T-helper 1 cell treated with Interleukin-12 subunit alpha and Interleukin-12 subunit beta and Interleukin-4 antibody, amounts not matched to agents 30 μg/mL and 1 μg/mL, for 36 hours (primary cell): ENCODE measurements around the gene BAIAP2L2.
"Not testable (repeated sequence)": the region's sequence is repeated elsewhere in the genome, so short reads cannot be mapped to it uniquely, and the experiment has no call there.

Source experiments
- H3K27ac Mint-ChIP-seq: one replicate; pipeline ENCODE4 v1.8.0; 2021; ENCODE audit warnings: mild to moderate bottlenecking, mixed read lengths
- H3K27me3 Mint-ChIP-seq: one replicate; pipeline ENCODE4 v1.8.0; 2021; ENCODE audit warnings: low read depth, mixed read lengths
- H3K36me3 Mint-ChIP-seq: one replicate; pipeline ENCODE4 v1.8.0; 2021; ENCODE audit warnings: low read depth, mixed read lengths
- H3K4me1 Mint-ChIP-seq: one replicate; pipeline ENCODE4 v1.8.0; 2021; ENCODE audit warnings: low read depth, mixed read lengths
- H3K4me3 Mint-ChIP-seq: one replicate; pipeline ENCODE4 v1.8.0; 2021; ENCODE audit warnings: mild to moderate bottlenecking, moderate library complexity, mixed read lengths
- H3K9me3 Mint-ChIP-seq: one replicate; pipeline ENCODE4 v1.8.0; 2021; ENCODE audit warnings: mixed read lengths

The BAIAP2L2 gene

GRCh38 chr22:38120359-38121110, 10.1 kb upstream of the BAIAP2L2 start:
- no peaks in the 10 kb centered on the region for H3K27me3 Mint-ChIP-seq
- no peaks in the 10 kb centered on the region for H3K9me3 Mint-ChIP-seq
- peaks cover 4% of the 10 kb centered on the region for H3K36me3 Mint-ChIP-seq
- H3K27ac Mint-ChIP-seq = no peak overlapping the region
- no peak overlapping the region for H3K4me3 Mint-ChIP-seq
- peaks cover 10% of the 10 kb centered on the region for H3K4me1 Mint-ChIP-seq

GRCh38 chr22:38118747-38119146, 8.3 kb upstream of the BAIAP2L2 start:
- not testable (repeated sequence) for H3K27me3 Mint-ChIP-seq, H3K27ac Mint-ChIP-seq, H3K36me3 Mint-ChIP-seq, H3K4me1 Mint-ChIP-seq, H3K4me3 Mint-ChIP-seq, H3K9me3 Mint-ChIP-seq

GRCh38 chr22:38118182-38118581, 7.7 kb upstream of the BAIAP2L2 start:
- Mint-ChIP-seq H3K27ac (no peak overlapping the region), H3K4me1 (peaks cover 6% of the 10 kb centered on the region), H3K27me3 (no peaks in the 10 kb centered on the region), H3K4me3 (no peak overlapping the region), H3K36me3 (peaks cover 4% of the 10 kb centered on the region), H3K9me3 (no peaks in the 10 kb centered on the region)

GRCh38 chr22:38117556-38117955, 7.1 kb upstream of the BAIAP2L2 start:
- not testable (repeated sequence) for H3K4me3 Mint-ChIP-seq, H3K4me1 Mint-ChIP-seq, H3K27me3 Mint-ChIP-seq, H3K36me3 Mint-ChIP-seq, H3K9me3 Mint-ChIP-seq, H3K27ac Mint-ChIP-seq

GRCh38 chr22:38115423-38116205, 5.1 kb upstream of the BAIAP2L2 start:
- Mint-ChIP-seq H3K9me3 (no peaks in the 10 kb centered on the region), H3K4me1 (peaks cover 2% of the 10 kb centered on the region), H3K36me3 (peaks cover 4% of the 10 kb centered on the region), H3K27me3 (no peaks in the 10 kb centered on the region), H3K27ac (no peak overlapping the region), H3K4me3 (no peak overlapping the region)

- no peak overlapping the region for H3K4me3 Mint-ChIP-seq
Measured at GRCh38 chr22:38114484-38115398, 4.3 kb upstream of the BAIAP2L2 start.

GRCh38 chr22:38112381-38112780, 1.9 kb upstream of the BAIAP2L2 start:
- Mint-ChIP-seq H3K4me3 (no peak overlapping the region), H3K9me3 (peaks cover 3% of the 10 kb centered on the region), H3K27me3 (no peaks in the 10 kb centered on the region), H3K36me3 (peaks cover 3% of the 10 kb centered on the region), H3K27ac (no peak overlapping the region), H3K4me1 (peaks cover 2% of the 10 kb centered on the region)

More at GRCh38 chr22:38114484-38115398, 4.3 kb upstream of the BAIAP2L2 start:
- Mint-ChIP-seq H3K4me1 (peaks cover 2% of the 10 kb centered on the region), H3K27ac (no peak overlapping the region), H3K36me3 (peaks cover 5% of the 10 kb centered on the region), H3K27me3 (no peaks in the 10 kb centered on the region), H3K9me3 (peaks cover 2% of the 10 kb centered on the region)

GRCh38 chr22:38111925-38112355, 1.5 kb upstream of the BAIAP2L2 start:
- H3K27ac Mint-ChIP-seq = no peak overlapping the region
- peaks cover 3% of the 10 kb centered on the region for H3K9me3 Mint-ChIP-seq
- H3K36me3 Mint-ChIP-seq = peaks cover 3% of the 10 kb centered on the region
- H3K4me1 Mint-ChIP-seq = peaks cover 2% of the 10 kb centered on the region
- H3K27me3 Mint-ChIP-seq = no peaks in the 10 kb centered on the region
- H3K4me3 Mint-ChIP-seq = no peak overlapping the region

- Mint-ChIP-seq H3K4me3 (no peak overlapping the region), H3K4me1 (peaks cover 2% of the 10 kb centered on the region), H3K9me3 (peaks cover 3% of the 10 kb centered on the region)
Measured at GRCh38 chr22:38110863-38111852, 674 bp upstream of the BAIAP2L2 start.

GRCh38 chr22:38109371-38110001, 998 bp downstream of the BAIAP2L2 start:
- peak overlapping the region; percentile 83 for H3K27ac Mint-ChIP-seq
- H3K4me1 Mint-ChIP-seq = peaks cover 8% of the 10 kb centered on the region
- H3K27me3 Mint-ChIP-seq = no peaks in the 10 kb centered on the region
- H3K4me3 Mint-ChIP-seq = no peak overlapping the region
- H3K36me3 Mint-ChIP-seq = peaks cover 3% of the 10 kb centered on the region
- peaks cover 3% of the 10 kb centered on the region for H3K9me3 Mint-ChIP-seq

More at GRCh38 chr22:38110863-38111852, 674 bp upstream of the BAIAP2L2 start:
- Mint-ChIP-seq H3K27ac (no peak overlapping the region), H3K27me3 (no peaks in the 10 kb centered on the region), H3K36me3 (peaks cover 3% of the 10 kb centered on the region)

- H3K4me3 Mint-ChIP-seq = no peak overlapping the region
- H3K36me3 Mint-ChIP-seq = peaks cover 2% of the 10 kb centered on the region
- H3K27me3 Mint-ChIP-seq = no peaks in the 10 kb centered on the region
- H3K27ac Mint-ChIP-seq = peak overlapping the region; percentile 26
- peaks cover 10% of the 10 kb centered on the region for H3K4me1 Mint-ChIP-seq
- peaks cover 3% of the 10 kb centered on the region for H3K9me3 Mint-ChIP-seq
Measured at GRCh38 chr22:38108561-38109319, 1.7 kb downstream of the BAIAP2L2 start.

GRCh38 chr22:38107692-38108515, 2.6 kb downstream of the BAIAP2L2 start:
- Mint-ChIP-seq H3K4me3 (no peak overlapping the region), H3K27me3 (no peaks in the 10 kb centered on the region), H3K9me3 (peaks cover 3% of the 10 kb centered on the region), H3K4me1 (peaks cover 11% of the 10 kb centered on the region), H3K27ac (peak overlapping the region; percentile 26), H3K36me3 (peaks cover 2% of the 10 kb centered on the region)
